Panc1 (cell line): ENCODE data around the gene FAHD2A.

Experiments used
- CTCF ChIP-seq: fragments of 450-650 bp; IDR thresholded peaks from 2 replicates; pipeline ENCODE4 v1.5.1; 2017; ENCODE audit warnings: mild to moderate bottlenecking
- POLR2AphosphoS5 ChIP-seq: IDR thresholded peaks from 2 replicates; pipeline ENCODE4 v1.6.1; 2012; ENCODE audit warnings: mild to moderate bottlenecking, low read depth, low read length, moderate library complexity

DNA sequence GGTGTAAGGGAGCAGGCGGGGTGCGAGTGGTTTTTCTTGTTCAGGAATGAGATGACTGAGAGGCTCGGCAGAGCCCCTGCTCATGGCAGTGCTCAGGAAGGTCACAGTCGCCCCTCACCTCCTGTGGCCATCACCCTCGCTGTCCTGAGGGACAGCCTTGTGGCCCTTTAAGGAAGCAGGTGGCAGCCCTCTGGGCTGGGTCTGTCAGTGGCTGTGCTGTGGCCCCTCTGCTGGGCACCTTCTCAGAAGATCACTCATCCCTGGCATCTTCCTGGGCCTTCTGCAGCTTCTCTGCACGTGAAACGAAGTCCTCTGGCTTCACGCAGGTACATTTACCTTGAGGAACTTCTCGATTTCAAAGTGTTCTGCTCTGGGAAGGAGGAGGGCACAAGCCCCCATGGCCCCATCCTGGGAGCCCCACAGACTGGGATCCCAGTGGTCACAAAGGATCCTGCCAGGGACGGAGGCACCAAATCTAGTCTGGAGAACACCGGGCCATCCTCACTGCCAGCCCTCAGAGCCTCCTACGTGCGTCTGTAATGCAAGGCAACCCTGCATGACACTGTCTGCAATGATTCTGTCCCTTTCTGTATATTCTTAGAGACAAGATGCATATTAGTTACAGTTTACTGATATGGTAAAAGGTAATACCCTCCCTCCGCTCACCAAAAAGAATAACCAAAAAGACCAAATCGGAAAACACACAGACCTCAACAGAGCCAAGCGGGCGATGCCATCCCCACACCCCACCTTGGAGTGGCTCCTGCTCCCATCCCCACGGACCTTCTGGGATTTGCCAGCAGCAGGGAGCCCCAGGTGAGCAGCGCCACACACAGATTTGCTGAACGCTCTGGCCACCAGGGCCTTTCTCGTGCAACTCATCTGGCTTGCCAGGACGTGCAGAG lies 25.9 kb upstream of the FAHD2A start:
- no peak for TF ChIP-seq CTCF
- no peak for TF ChIP-seq POLR2AphosphoS5
